Upper lobe of left lung (tissue), 6 donors: ENCODE data around the gene TEDC2. TPM values are rescaled to one million over a fixed set of nuclear protein-coding genes. Genes with fewer than 3 reads are reported as not detected.

Source experiments
- ATAC-seq, 2 donors: fragments of 200-7000 bp; cut with Tn5 transposase; one replicate each; pipeline ENCODE4 v1.9.1; 2022; ENCODE audit warnings: mild to moderate bottlenecking in 2 of 2, moderate library complexity in 2 of 2; ENCODE audit not compliant: low FRiP score in 2 of 2
- DNase-seq, 2 donors: peaks; one replicate each; pipeline ENCODE4 v3.0.0-alpha.2; 2019 to 2020
- H3K27ac ChIP-seq, 4 donors: fragments of 200-600 bp; sonication (generic); one replicate each; pipeline ENCODE4 v1.5.1; 2016 to 2019
- H3K27me3 ChIP-seq, 4 donors: fragments of 200-600 bp; sonication (generic); one replicate each; pipeline ENCODE4 v1.5.1; 2017 to 2019
- H3K36me3 ChIP-seq, 4 donors: fragments of 200-600 bp; sonication (generic); one replicate each; pipeline ENCODE4 v1.5.1; 2016 to 2019
- H3K4me1 ChIP-seq, 4 donors: fragments of 200-600 bp; sonication (generic); one replicate each; pipeline ENCODE4 v1.5.1; 2018 to 2019
- H3K4me3 ChIP-seq, 4 donors: fragments of 200-600 bp; sonication (generic); one replicate each; pipeline ENCODE4 v1.5.1; 2017 to 2019; ENCODE audit warnings: mild to moderate bottlenecking in 2 of 4, moderate library complexity in 1 of 4
- H3K9me3 ChIP-seq, 4 donors: fragments of 200-600 bp; sonication (generic); one replicate each; pipeline ENCODE4 v1.5.1; 2018 to 2019
- CTCF ChIP-seq, 6 experiments: fragments of 450-650 bp in 4 of 6; fragments of 200-600 bp in 2 of 6; sonication (generic) in 2 of 6; IDR thresholded peaks; one replicate each; pipeline ENCODE4 v1.5.1; 2016 to 2019; ENCODE audit warnings: antibody characterized with exemption in 6 of 6
- EP300 ChIP-seq, 4 donors: sonication (generic); formaldehyde crosslinking; IDR thresholded peaks; one replicate each; pipeline ENCODE4 v1.5.1; 2017; ENCODE audit warnings: antibody characterized with exemption in 4 of 4, control low read depth in 2 of 4
- POLR2A ChIP-seq, 4 donors: fragments of 450-650 bp; IDR thresholded peaks; one replicate each; pipeline ENCODE4 v1.5.1; 2016 to 2017; ENCODE audit warnings: antibody characterized with exemption in 4 of 4, mild to moderate bottlenecking in 2 of 4
- POLR2AphosphoS5 ChIP-seq, 2 donors: sonication (generic); formaldehyde crosslinking; IDR thresholded peaks; one replicate each; pipeline ENCODE4 v1.5.1; 2017; ENCODE audit warnings: antibody characterized with exemption in 2 of 2
- WGBS, 2 donors: methylation state at CpG; one replicate each; pipeline ENCODE4 v1.1.5; 2017 to 2018; 5-methylcytosine and 5-hydroxymethylcytosine counted together
- total RNA-seq, 6 donors: library from RNA; depleted of rRNA in 4 of 6; stranded (reverse); fragments of >200 nt in 4 of 6; gene quantifications; one replicate each; pipeline versions ENCODE4 v1.1.0 to v1.2.1, GENCODE V29; 2016 to 2021
- donor health status: DM: no; HTN: no; CAD: no; lungs with moderate emphysema.
- donor health status: DM: no; HTN: yes; CAD: no; lungs with severe emphysema.

Gene TEDC2
- total RNA-seq, 6 donors from 2014 or later: 0.61 to 2.7 (median 1.7) TPM; not detected in 1

GRCh38 chr16:2462031-2462866 is 2.3 kb downstream of the TEDC2 start:
- Histone ChIP-seq H3K27me3 (no peaks in the 10 kb centered on the region), H3K27ac (no peak overlapping the region), H3K9me3 (no peaks in the 10 kb centered on the region), H3K4me3 (no peak overlapping the region), H3K4me1 (peaks cover 9 to 27% (median 22%) of the 10 kb centered on the region in 4 donors), H3K36me3 (no peaks in the 10 kb centered on the region)
- TF ChIP-seq EP300 (IDR thresholded peaks at IDR 0.05): no peak
- TF ChIP-seq POLR2AphosphoS5 (IDR thresholded peaks at IDR 0.05): no peak
- TF ChIP-seq POLR2A (IDR thresholded peaks at IDR 0.05): no peak
- TF ChIP-seq CTCF (IDR thresholded peaks at IDR 0.05): no peak
- peak in 1 of 2 donors; percentile 75 for DNase-seq
- ATAC-seq: no peak
- WGBS, 2 donors: 86 to 87% methylated on average over 7 to 18 of the region's 23 CpGs

- Histone ChIP-seq H3K4me3 (no peak overlapping the region), H3K9me3 (no peaks in the 10 kb centered on the region), H3K27me3 (peaks cover 0 to 20% (median 9%) of the 10 kb centered on the region in 4 donors), H3K36me3 (no peaks in the 10 kb centered on the region), H3K4me1 (peaks cover 25 to 36% (median 30%) of the 10 kb centered on the region in 4 donors), H3K27ac (no peak overlapping the region)
- ATAC-seq: no peak
- peak in 1 of 2 donors; percentile 44 for DNase-seq
- WGBS, 2 donors: 79 to 92% methylated on average over 2 to 12 of the region's 12 CpGs
- TF ChIP-seq CTCF (IDR thresholded peaks at IDR 0.05) (no peak), POLR2A (IDR thresholded peaks at IDR 0.05) (no peak), EP300 (IDR thresholded peaks at IDR 0.05) (no peak), POLR2AphosphoS5 (IDR thresholded peaks at IDR 0.05) (no peak)
Observed at GRCh38 chr16:2464333-2464732, 4.4 kb downstream of the TEDC2 start.

- Histone ChIP-seq H3K4me1 (peaks cover 18 to 36% (median 22%) of the 10 kb centered on the region in 4 donors), H3K27ac (no peak overlapping the region), H3K9me3 (no peaks in the 10 kb centered on the region), H3K4me3 (no peak overlapping the region), H3K27me3 (peaks cover 0 to 33% (median 12%) of the 10 kb centered on the region in 4 donors), H3K36me3 (no peaks in the 10 kb centered on the region)
- 85 to 88% methylated on average over 11 to 12 of the region's 12 CpGs for WGBS, 2 donors
- ATAC-seq: no peak
- peak in 1 of 2 donors; percentile 52 for DNase-seq
- TF ChIP-seq CTCF (IDR thresholded peaks at IDR 0.05): no peak
- no peak for TF ChIP-seq POLR2AphosphoS5 (IDR thresholded peaks at IDR 0.05)
- no peak for TF ChIP-seq EP300 (IDR thresholded peaks at IDR 0.05)
- no peak for TF ChIP-seq POLR2A (IDR thresholded peaks at IDR 0.05)
Observed at GRCh38 chr16:2465653-2466415, 5.9 kb downstream of the TEDC2 start.

GRCh38 chr16:2466667-2467527 is 7.0 kb downstream of the TEDC2 start:
- Histone ChIP-seq H3K27me3 (peaks cover 4 to 44% (median 23%) of the 10 kb centered on the region in 4 donors), H3K27ac (no peak overlapping the region), H3K9me3 (no peaks in the 10 kb centered on the region), H3K4me1 (peaks cover 28 to 46% (median 33%) of the 10 kb centered on the region in 4 donors), H3K36me3 (no peaks in the 10 kb centered on the region), H3K4me3 (peak overlapping the region in 2 of 4 donors; percentile 43 to 51)
- TF ChIP-seq CTCF (IDR thresholded peaks at IDR 0.05) (no peak), EP300 (IDR thresholded peaks at IDR 0.05) (no peak), POLR2AphosphoS5 (IDR thresholded peaks at IDR 0.05) (no peak), POLR2A (IDR thresholded peaks at IDR 0.05) (no peak)
- ATAC-seq (no peak), DNase-seq (peak in 1 of 2 donors; percentile 75)
- WGBS, 2 donors: 83 to 85% methylated on average over 17 to 28 of the region's 29 CpGs
